ENCODE measurements around the gene TTC7B. TPM values are rescaled to one million over a fixed set of nuclear protein-coding genes. Genes with fewer than 3 reads are reported as not detected.

TTC7B gene
- total RNA-seq, 2 experiments from 2014 or later: 5.6 to 7.8 TPM

- no peaks in the 10 kb centered on the region for H3K27me3 Mint-ChIP-seq
- H3K9me3 Mint-ChIP-seq: no peaks in the 10 kb centered on the region
- TF ChIP-seq CTCF (IDR thresholded peaks at IDR 0.05): no peak
- ATAC-seq (no peak), DNase-seq (no peak)
- ChIA-PET POLR2A (no interaction called here), CTCF (no interaction called here)
- intact Hi-C loops (cut with micrococcal nuclease): no loop called here
- no peak overlapping the region for H3K4me3 Mint-ChIP-seq
- no peaks in the 10 kb centered on the region for H3K36me3 Mint-ChIP-seq (ENCODE audit: low read depth)
- no peak overlapping the region for H3K27ac Mint-ChIP-seq
- H3K4me1 Mint-ChIP-seq (ENCODE audit: low read depth): no peaks in the 10 kb centered on the region
These were observed 246.4 kb downstream of the TTC7B start for GRCh38 chr14:90569606-90570387.

GRCh38 chr14:90569201-90569600, 247.0 kb downstream of the TTC7B start:
- CTCF ChIA-PET: no interaction called here

GRCh38 chr14:90568405-90568804, 247.8 kb downstream of the TTC7B start:
- Mint-ChIP-seq H3K9me3 (no peaks in the 10 kb centered on the region), H3K27me3 (no peaks in the 10 kb centered on the region), H3K36me3 (ENCODE audit: low read depth) (no peaks in the 10 kb centered on the region), H3K27ac (no peak overlapping the region), H3K4me1 (ENCODE audit: low read depth) (no peaks in the 10 kb centered on the region), H3K4me3 (no peak overlapping the region)
- CTCF ChIA-PET: no interaction called here
- DNase-seq (no peak), ATAC-seq (no peak)
- POLR2A ChIA-PET: no interaction called here
- intact Hi-C loops (cut with micrococcal nuclease): no loop called here
- no peak for TF ChIP-seq CTCF (IDR thresholded peaks at IDR 0.05)

More at GRCh38 chr14:90569201-90569600, 247.0 kb downstream of the TTC7B start:
- Mint-ChIP-seq H3K4me1 (ENCODE audit: low read depth) (no peaks in the 10 kb centered on the region), H3K9me3 (no peaks in the 10 kb centered on the region), H3K27me3 (no peaks in the 10 kb centered on the region), H3K27ac (no peak overlapping the region), H3K36me3 (ENCODE audit: low read depth) (no peaks in the 10 kb centered on the region), H3K4me3 (no peak overlapping the region)
- POLR2A ChIA-PET: no interaction called here
- intact Hi-C loops (cut with micrococcal nuclease): no loop called here
- DNase-seq (no peak), ATAC-seq (no peak)
- no peak for TF ChIP-seq CTCF (IDR thresholded peaks at IDR 0.05)

- intact Hi-C loops (cut with micrococcal nuclease): no loop called here
- H3K9me3 Mint-ChIP-seq: no peaks in the 10 kb centered on the region
- CTCF ChIA-PET: no interaction called here
These were observed 248.2 kb downstream of the TTC7B start for GRCh38 chr14:90567991-90568390.

More at GRCh38 chr14:90567991-90568390, 248.2 kb downstream of the TTC7B start:
- Mint-ChIP-seq H3K27me3 (no peaks in the 10 kb centered on the region), H3K36me3 (ENCODE audit: low read depth) (no peaks in the 10 kb centered on the region), H3K27ac (no peak overlapping the region), H3K4me3 (no peak overlapping the region), H3K4me1 (ENCODE audit: low read depth) (no peaks in the 10 kb centered on the region)
- DNase-seq (no peak), ATAC-seq (no peak)
- TF ChIP-seq CTCF (IDR thresholded peaks at IDR 0.05): no peak
- POLR2A ChIA-PET: no interaction called here

Measured in activated CD8-positive, alpha-beta T cell treated with anti-CD3 and anti-CD28 coated beads for 36 hours (primary cell).